ENCODE measurements around the gene CSTPP1.
A peak's percentile ranks its signal among the peaks of the same experiment; 100 is the strongest.
"Not testable (repeated sequence)": the region's sequence is repeated elsewhere in the genome, so short reads cannot be mapped to it uniquely, and the experiment has no call there.

Gene CSTPP1

DNA sequence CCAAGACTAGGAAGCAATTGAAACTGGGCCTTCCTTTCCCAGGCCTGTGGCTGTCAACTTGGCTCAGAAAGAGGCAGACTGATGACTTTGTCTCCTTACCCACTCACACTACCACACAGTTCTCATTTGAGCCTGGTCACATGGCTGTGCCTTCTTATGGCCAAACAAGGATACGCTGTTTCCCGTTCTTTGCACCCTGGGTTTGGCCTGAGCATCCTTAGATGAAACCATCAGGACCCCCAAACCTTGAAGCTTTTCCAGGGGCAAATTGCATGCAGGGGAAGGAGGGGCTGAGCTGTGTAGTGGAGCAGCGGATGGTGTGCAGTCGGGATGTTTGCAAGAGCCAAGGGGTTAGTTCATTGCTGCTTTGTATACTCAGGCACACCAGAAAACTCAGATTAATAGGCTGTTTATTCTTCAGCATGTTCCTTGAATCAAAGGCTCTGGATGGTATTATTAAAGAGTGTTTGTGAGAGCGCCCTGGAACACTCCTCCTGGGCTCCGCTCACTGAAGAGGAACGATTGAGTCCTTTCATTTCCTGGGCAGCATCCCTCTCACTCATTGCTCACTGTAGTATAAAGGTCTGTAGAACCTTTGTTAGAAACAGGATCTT, 170.3 kb downstream of the CSTPP1 start:
- DNase-seq = no peak

DNA sequence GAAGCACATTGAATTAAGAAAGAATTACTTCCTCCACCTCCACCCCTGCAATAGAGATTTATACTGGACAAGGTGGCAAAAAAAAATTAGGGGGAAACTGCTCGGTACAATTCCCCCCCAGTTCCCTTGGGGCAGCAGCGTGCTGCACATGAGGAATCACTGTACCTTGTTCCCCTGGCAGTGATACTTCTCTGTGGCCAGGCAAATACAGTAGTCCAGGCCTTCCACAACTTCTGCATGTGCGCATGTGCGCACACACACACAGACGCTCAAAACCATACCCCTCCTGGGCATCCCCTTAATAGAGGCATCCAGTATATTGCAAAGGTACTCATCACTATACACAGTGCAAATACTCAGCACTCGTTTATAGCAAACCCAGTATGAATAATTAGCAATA, 171.2 kb downstream of the CSTPP1 start:
- DNase-seq = no peak

DNA sequence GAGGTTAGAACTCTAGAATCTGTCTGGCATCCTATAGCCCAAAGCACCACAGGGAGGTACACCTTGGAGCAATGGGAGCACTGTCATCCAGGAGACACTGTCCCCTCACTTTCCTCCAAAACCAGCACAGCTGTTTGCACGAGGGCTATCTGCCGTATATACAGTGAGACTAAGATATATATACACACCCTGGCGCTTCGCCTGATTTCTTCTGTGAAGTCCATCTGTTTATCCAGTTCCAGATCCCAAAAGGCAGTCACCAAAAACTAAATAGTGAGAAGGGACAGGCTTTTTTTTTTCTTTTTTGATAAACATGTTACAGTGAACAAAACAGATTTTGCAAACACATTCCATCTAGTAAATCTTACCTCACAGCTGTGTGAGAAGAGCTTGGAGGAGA, 171.7 kb downstream of the CSTPP1 start:
- DNase-seq = no peak

DNA sequence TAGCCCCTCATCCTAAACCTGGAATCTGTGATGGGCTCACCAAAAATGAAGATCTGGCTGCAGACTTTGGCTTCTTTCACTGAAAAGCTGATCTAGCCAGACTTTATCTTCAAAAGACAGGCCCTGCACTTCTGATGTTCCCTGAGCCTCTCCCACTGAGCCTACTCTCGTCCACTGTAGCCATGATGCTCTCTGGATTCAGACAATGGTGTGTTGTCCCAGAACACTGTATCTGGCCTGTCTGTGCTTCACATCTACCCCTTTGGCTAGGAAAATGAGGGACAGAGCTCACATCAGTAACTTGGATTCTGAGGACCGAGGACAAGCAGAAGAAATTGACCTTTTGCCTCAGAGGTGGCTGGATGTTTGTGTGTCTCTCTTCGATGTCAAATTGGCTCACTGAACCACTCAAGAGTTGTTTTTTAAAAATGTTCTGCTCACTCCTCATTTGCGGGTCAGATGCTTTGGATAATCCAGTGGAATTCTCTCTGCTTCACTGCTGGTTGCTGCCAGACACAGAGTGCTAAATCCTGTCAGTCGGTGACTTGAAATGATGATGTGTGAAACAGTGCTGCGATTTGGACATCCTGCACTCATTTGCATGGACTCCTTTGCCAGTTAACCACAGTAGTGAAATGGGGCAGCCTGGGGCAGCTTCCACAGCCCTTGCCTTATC, 172.6 kb downstream of the CSTPP1 start:
- DNase-seq = no peak

DNA sequence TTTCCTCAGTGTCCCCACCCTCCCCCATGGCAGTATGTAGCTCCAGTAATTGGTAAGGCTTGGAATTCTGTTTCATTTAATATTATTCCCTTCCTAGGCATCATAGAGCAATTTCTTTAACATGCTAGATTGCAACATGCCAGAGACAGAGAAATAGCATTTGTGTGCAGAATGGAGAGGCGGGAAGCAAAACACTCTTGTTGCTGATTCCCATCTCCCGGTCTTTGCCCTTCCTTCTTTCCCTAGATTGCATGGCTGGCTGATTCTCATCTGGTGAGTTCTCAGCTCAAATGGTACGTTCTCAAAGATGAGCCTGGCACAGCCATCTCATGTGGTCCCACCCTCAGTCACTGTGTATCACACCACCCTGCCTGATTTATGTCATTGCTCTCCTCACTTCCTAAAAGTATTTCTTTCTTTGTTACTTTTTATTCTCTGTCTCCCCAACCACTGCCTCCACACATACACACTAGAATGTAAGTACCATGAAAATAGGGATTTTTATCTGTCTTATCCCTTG, 173.2 kb downstream of the CSTPP1 start:
- DNase-seq = no peak

DNA sequence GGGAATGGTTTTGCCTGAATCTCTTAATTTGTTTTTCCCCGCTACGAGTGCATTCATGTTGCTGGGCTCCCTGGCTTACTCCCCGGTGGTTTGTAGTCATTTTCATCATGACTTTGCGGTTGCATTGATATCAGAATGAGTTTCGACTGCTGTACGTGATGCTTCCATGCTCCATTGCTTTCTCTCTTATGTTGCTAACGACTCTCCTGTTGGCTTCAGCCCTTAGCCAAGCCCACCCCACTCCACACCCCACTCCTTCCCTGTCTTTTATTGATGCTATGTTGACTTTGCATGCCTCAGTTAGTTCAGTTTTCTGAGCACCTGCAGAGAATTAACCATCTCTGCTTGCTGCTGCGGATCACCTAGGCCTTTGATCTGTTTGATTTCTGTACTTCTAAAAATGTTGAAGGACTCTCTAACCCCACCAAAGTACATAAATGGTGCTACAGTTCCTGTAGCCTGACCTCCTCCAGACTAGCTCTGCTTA, 174.8 kb downstream of the CSTPP1 start:
- no peak for DNase-seq

DNA sequence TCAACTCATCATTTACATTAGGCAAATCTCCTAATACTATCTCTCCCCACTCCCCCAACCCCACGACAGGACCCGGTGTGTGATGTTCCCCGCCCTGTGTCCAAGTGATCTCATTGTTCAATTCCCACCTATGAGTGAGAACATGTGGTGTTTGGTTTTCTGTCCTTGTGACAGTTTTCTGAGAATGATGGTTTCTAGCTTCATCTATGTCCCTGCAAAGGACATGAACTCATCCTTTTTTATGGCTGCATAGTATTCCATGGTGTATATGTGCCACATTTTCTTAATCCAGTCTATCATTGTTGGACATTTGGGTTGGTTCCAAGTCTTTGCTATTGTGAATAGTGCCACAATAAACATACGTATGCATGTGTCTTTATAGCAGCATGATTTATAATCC, 176.4 kb downstream of the CSTPP1 start:
- DNase-seq = not testable (repeated sequence)

DNA sequence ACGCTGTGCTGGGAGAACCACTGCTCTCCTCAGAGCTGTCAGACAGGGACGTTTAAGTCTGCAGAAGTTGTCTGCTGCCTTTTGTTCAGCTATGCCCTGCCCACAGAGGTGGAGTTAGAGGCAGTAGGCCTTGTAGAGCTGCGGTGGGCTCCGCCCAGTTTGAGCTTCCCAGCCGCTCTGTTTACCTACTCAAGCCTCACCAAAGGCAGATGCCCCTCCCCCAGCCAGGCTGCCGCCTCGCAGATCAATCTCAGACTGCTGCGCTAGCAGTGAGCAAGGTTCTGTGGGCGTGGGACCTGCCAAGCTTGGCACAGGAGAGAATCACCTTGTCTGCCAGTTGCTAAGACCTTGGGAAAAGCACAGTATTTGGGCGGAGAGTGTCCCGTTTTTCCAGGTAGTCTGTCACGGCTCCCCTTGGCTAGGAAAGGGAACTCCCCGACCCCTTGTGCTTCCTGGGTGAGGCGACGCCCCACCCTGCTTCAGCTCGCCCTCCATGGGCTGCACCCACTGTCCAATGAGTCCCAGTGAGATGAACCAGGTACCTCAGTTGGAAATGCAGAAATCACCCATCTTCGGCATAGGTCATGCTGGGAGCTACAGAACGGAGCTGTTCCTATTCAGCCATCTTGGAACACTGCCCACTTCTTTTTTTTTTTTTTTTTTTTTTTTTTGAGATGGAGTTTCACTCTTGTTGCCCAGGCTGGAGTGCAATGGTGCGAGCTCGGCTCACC, 182.6 kb downstream of the CSTPP1 start:
- DNase-seq = peak; percentile 6

DNA sequence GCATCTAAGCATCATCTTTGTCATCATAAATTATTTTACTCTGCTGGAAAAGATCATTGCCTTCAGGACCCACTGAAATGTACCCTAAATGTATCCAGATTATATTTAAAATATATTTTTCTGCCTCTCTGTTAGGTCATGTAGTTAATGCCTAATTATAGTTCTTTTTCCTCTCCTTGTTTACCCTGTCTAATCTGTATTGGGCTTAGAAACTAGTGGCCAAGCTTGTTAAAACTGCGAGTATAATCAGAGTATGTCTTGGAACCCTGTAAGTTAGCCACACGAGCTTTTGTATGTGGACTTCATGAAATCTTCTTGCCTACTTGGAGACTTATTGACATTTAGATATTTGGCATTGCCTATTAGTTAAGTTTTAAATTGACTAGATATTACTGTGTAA, 184.5 kb downstream of the CSTPP1 start:
- no peak for DNase-seq

DNA sequence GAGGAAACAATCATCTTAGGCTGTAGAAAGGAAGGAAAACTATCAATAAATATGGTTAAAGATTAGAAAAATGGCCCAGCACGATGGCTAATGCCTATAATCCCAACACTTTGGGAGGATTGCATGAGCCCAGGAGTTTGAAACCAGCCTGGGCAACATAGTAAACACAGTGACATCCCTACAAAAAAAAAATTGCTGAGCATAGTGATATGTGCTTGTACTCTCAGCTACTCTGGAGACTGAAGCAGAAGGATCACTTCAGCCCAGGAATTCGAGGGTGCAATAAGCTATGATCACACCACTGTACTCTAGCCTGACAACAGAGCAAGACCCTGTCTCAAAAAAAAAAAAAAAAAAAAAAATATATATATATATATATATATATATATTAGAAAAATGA, 185.2 kb downstream of the CSTPP1 start:
- DNase-seq = no peak

DNA sequence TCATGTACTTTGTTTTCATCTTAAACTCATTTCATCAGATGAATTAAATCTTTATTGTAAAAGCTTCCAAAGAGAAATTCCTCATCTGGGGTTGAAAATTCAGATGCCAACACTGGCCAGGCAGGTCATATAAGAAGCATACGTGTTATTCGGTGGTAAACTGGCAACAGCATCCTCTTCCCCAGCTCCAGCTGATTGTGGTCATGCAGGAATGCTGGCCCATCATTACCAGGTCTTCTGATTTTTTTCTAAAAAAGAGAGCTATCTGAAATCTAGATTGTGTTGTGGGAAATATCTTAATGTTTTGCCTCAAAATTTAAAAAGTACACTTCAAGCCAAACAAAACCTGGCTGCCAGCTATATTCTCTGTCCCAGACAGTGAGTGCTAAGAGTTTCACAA, 186.5 kb downstream of the CSTPP1 start:
- no peak for DNase-seq

DNA sequence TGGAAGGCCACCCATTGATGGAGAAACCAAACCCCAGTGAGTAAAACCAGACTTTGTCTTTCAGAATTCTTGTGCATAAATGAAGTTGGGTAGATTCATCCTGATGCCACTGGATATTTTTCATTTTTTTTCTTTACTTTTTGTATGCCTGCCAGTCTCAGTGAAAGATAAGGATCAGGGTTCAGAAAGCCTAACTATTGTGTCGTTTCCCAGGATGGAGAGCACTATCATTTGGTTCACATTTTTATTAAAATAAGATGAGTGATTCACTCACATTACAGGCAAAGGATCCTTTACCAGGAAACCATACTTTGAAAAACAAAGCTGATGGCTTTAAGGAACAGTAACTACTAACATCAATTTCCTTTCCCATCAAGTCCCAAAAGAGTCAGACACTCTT, 188.1 kb downstream of the CSTPP1 start:
- no peak for DNase-seq

DNA sequence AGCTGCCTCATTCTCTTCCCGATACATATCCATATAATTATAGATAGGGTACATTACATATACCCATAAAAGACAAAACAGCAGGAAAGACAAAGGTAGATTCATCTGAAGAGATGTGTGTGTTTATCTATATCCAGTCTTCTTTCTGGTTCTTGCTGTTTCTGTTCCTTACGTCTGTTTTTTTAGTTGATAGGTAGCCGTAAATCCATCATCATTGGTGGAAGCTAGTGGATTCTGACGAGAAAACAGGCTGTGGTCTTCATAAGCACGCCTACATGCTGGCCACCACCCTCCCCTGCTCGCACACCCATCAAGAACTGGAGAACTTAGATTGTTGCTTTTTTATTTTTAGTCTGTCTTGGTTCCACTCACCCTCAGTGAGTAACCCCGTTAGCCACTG, 188.5 kb downstream of the CSTPP1 start:
- DNase-seq = no peak

DNA sequence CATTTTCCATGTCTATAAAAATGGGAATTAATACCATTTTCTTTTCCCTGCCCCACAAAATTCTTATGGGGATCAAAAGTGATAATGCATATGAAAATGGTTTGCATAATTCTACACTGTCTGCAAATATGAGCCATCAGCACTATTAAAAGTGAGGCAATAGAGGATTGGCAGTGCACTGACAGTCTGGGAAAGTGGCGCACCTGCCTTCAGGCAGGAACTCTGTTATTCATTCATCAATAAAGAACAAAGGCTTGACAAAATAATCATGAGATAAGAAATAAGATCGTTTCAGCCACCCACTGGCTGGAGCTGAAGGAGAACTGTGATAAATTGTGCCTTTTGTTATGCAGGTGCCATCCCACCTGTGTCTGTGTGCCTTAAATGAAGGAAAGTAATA, 190.7 kb downstream of the CSTPP1 start:
- DNase-seq = no peak

DNA sequence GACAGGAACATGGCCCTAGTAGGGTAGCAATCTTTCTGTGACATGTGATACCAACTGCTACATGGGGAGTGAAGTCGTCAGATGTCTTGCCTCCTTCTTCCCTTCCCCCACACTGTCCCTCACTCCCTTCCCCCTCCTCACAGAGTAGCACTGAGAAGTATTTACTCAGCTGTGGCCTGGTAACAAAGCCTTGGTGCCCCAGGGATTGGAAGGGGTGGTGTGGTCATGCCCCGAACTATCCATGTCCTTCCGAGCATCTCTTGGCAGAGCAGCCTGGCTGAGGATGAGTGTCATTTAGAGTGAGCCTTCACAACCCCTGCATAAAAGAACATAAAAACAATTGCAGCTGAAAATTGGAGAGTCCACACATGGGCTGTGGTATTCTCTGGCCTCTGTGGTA, 194.0 kb downstream of the CSTPP1 start:
- no peak for DNase-seq

DNA sequence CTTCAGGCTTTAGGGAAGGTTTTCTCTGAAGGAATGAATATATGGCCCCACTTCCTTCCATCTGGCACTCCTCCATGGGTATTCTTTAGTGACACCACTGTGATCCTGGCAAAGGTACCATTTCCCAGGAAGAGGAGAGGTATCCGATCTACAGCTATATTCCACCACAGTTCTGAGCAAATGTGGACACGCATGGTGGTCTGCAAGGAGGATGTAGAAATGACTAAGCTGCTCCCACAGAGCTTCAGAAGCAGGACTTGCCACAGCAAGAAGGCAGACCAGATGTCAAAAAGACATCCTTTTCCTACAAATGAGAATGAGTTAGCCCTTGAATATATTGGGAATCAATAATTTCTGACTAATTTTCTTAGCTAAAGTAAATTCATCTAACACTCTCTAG, 194.6 kb downstream of the CSTPP1 start:
- no peak for DNase-seq

DNA sequence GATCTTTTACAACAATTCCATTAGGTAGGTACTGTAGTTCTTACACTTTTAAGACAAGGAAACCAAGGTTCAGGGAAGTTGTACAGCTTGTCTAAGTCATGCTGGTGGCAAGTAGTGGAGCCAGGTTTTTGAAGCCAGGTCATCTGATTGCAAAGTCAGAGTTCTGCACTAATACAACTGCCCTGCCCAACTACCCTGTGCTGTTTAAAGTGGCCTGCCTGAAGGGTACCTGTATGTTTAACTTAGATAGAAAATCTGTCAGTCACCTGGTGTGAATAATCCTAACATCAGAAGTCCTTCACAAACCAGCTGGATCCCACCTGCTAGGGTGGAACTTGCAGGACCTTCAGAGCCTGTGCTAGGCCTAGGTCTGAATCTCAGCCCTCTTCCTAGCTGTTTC, 195.9 kb downstream of the CSTPP1 start:
- DNase-seq = no peak

DNA sequence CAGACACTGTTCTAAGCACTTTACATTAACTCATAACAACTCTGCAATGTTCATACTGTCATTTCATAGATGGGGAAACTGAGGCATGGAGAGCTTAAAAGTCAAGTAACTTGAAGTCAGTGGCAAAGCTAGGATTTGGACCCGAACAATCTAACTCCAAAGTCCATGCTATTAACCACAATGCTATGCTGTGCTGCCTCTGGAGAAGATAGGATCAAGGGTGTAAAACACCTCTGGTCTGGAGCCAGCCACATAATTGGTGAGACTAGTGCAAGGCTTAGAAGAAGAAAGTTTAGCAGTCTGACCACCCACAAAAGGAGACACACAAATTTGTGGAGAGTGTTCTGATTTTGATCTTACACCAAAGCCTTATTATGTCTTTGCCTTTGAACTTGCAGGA, 196.4 kb downstream of the CSTPP1 start:
- no peak for DNase-seq

DNA sequence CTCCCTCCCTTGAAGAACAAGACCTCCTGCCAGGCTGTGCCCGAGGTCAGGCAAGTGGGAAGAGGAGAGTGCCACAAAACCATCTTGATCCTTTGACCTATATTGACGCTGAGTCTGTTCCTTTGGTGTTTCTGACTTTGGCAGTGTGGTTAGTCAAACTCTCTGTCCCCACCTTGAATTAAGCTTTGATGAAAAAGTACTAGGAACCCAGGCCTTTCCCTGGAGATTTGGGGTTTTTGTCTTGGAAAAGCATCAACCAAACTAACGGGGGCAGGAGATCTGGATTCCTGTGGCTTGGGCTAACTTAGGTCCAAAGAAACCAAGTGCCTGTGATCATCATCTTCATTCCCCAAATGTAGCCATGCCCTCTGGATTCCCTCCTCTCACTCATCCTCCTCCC, 199.8 kb downstream of the CSTPP1 start:
- DNase-seq = no peak

DNA sequence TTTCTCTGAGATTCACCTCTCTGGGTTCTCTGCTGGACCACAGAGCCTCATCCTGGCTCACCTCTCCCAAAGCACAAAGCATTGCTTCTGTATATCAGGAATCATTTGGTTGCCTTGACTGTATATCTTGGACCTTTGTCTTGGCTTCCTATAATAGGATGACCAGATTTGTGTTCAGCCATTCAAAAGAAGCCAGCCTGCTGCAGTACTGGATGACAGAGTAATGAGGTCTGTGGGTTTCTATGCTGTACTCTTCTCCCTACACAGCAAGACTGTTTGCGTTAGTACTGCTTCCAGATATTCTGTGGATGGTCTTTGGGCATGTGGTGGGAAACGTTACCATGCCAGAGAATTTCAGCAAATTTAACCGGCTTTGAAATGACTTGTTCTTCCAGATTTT, 200.4 kb downstream of the CSTPP1 start:
- DNase-seq = no peak

DNA sequence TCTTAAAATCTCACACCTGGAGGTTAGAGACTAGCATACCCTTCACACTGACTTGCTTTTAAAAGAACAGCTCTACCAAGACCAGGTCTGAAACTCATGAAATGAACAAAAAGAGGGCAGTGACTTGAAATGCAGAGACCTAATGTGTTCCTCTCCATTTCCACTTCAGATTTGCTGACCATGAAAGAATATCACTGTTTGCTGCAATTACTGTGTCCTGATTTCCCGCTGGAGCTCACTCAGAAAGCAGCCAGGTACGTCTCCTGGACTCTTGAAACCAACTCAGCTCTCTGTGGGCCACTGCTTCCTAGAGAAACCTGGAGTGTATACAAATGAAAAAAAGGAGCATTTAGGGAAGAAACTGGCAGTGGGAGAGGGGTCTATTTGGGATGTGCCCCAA, 200.9 kb downstream of the CSTPP1 start:
- no peak for DNase-seq

DNA sequence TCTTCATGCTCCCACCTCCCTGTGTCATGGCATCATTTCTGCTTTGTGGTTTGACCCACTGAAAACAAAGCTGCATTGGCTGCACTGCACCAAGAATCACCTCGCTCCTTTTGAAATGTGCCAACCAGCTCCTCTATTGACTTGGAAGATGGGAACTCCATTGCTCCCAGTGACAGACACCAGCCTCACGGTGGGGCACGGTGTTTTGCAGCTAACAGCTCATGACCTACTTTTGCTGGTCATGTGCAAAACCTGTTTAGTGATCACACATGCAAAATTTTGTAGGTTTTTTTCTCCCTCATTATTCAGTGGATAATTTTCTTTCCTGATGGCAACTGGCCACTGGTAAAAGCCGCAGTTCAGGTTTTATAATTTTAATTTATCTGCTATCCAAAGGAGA, 203.3 kb downstream of the CSTPP1 start:
- no peak for DNase-seq

DNA sequence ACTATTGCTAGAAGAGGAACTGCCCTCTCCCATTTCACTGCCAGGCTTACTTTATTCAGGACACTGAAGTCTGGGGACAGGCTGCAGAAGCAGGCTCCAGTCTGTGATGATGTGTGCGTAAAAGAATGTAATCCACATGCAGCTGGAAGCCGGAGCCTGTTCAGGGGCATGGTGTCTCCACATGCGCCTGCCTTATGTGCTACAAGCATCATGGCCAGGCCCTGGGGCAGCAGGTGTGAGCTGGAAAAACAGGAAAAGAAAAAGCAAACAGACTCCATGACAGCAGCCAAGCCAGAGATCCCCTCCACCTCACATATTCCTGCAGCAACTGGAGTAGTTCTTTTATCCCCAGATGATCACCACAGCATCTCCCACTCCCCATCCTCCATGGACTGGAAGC, 206.8 kb downstream of the CSTPP1 start:
- DNase-seq = no peak

DNA sequence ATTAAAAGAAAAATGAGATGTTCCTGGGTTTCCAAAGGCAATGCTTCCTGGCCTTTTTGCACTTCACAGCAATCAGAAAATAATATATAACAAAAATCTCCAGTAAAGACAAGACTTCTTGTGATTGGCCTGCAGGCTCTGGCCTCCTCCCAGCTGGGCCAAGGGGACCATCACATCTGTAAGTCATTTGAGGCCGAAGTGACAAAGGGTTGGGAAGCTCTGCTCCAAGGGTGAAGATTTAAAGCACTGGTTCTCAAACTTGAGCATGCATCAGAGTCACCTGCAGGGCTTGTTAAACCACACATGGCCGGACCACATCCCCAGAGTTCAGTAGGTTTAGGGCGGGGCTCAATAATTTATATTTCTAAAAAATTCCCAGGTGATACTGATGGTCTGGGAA, 208.0 kb downstream of the CSTPP1 start:
- no peak for DNase-seq
